Gastroesophageal sphincter (tissue), 4 donors: ENCODE results near the gene TMEM138. TPM values are rescaled to one million over a fixed set of nuclear protein-coding genes. Genes with fewer than 3 reads are reported as not detected.
A peak's percentile ranks its signal among the peaks of the same experiment; 100 is the strongest.

Source experiments
- ATAC-seq: fragments of 150-250 bp; one replicate; pipeline ENCODE4 v1.9.1; 2016; ENCODE audit warnings: mild to moderate bottlenecking, moderate library complexity
- H3K27ac ChIP-seq, 4 donors: fragments of 200-600 bp; sonication (generic) in 3 of 4; 1 replicate in 3 of 4; 2 replicates in 1 of 4; pipeline ENCODE4 v1.5.1; 2016 to 2019
- H3K27me3 ChIP-seq: fragments of 200-600 bp; sonication (generic); one replicate; pipeline ENCODE4 v1.5.1; 2019
- H3K36me3 ChIP-seq, 2 donors: fragments of 200-600 bp; sonication (generic); one replicate each; pipeline ENCODE4 v1.5.1; 2019; ENCODE audit warnings: control low read depth in 1 of 2
- H3K4me1 ChIP-seq, 3 donors: fragments of 200-600 bp; sonication (generic); 1 replicate in 2 of 3; 2 replicates in 1 of 3; pipeline ENCODE4 v1.5.1; 2016 to 2019; ENCODE audit warnings: control low read depth in 2 of 3
- H3K4me3 ChIP-seq, 2 donors: fragments of 200-600 bp; sonication (generic); one replicate each; pipeline ENCODE4 v1.5.1; 2019; ENCODE audit warnings: mild to moderate bottlenecking in 1 of 2, moderate library complexity in 1 of 2
- H3K9me3 ChIP-seq, 3 donors: fragments of 200-600 bp; sonication (generic); one replicate each; pipeline ENCODE4 v1.5.1; 2017 to 2019; ENCODE audit warnings: control low read depth in 2 of 3
- EP300 ChIP-seq: sonication (generic); formaldehyde crosslinking; IDR thresholded peaks from one replicate; pipeline ENCODE4 v1.6.1; 2017; ENCODE audit warnings: antibody characterized with exemption, mild to moderate bottlenecking
- POLR2A ChIP-seq, 2 donors: fragments of 450-650 bp; IDR thresholded peaks; one replicate each; pipeline ENCODE4 v1.6.1; 2017; ENCODE audit warnings: antibody characterized with exemption in 2 of 2, mild to moderate bottlenecking in 2 of 2, moderate library complexity in 1 of 2
- POLR2AphosphoS5 ChIP-seq: sonication (generic); formaldehyde crosslinking; IDR thresholded peaks from one replicate; pipeline ENCODE4 v1.6.1; 2017; ENCODE audit warnings: antibody characterized with exemption
- WGBS, 2 donors: methylation state at CpG; one replicate each; pipeline ENCODE4 v1.1.5; 2018; ENCODE audit warnings: low coverage in 1 of 2; 5-methylcytosine and 5-hydroxymethylcytosine counted together
- total RNA-seq, 4 donors: library from RNA; depleted of rRNA; stranded (reverse); fragments of >200 nt; gene quantifications; one replicate each; pipeline ENCODE4 v1.1.0, GENCODE V29; 2016
- TF ChIP-seq, protein P1 (sequence below), 4 experiments: fragments of 200-600 bp in 2 of 4; fragments of 450-650 bp in 2 of 4; sonication (generic) in 1 of 4; IDR thresholded peaks; one replicate each; pipeline ENCODE4 v1.5.1; 2017 to 2019; ENCODE audit warnings: antibody characterized with exemption in 4 of 4, mild to moderate bottlenecking in 2 of 4, moderate library complexity in 2 of 4

The TMEM138 gene
- total RNA-seq, 4 donors from 2014 or later, result 18.3 to 37.0 (median 21.7) TPM

DNA sequence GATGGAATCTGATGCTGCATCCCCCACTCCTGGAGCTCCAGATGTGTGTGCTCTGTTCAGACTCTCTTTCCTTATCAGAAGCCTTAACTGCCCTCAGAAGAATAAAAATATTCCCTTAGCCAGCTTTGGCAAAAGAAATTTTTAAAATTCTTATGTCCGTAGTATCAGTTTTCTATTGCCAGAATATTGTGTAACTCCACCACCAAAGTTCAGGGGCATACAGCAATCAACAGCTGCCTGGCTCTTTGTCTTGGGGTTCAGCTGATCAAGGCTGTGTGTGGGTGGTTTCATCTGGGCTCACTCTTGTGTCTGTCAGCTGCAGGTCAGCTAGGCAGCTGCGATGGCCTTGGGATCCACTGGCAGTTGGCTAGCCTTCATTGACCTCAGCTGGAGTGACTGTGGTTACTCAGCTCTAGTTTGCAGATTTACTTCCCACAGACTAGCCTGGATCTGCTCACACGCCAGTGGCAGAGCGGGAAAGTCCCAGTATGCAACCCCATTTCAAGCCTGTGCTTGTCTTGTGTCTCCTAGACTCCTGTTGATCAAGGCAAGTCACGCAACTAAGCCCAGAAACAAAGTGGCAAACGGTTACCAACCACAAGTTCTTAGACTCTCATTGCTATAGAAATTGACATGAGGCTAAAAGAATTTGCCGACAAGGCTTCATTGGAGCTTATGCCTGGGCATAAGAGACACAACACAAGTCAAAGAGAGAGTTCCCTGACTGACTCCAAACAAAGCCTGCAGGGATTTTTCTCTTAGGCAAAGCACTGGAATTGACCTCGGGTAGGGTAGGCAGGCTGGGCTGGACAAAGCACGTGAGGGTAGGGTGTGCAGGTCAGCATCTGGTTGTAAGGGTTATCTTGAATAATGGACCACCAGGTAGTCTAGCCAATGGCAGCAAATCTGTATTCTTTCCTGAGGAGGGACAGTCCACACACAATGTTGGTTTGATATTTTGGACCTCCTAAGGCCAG lies 7.5 kb downstream of the TMEM138 start:
- ATAC-seq, result peak; percentile 91
- peaks cover 0 to 70% of the 10 kb centered on the region in 2 donors for H3K36me3 ChIP-seq
- H3K27ac ChIP-seq, result no peak overlapping the region
- no peak for TF ChIP-seq EP300
- peak; percentile 51 for TF ChIP-seq POLR2AphosphoS5
- TF ChIP-seq, protein P1, sequence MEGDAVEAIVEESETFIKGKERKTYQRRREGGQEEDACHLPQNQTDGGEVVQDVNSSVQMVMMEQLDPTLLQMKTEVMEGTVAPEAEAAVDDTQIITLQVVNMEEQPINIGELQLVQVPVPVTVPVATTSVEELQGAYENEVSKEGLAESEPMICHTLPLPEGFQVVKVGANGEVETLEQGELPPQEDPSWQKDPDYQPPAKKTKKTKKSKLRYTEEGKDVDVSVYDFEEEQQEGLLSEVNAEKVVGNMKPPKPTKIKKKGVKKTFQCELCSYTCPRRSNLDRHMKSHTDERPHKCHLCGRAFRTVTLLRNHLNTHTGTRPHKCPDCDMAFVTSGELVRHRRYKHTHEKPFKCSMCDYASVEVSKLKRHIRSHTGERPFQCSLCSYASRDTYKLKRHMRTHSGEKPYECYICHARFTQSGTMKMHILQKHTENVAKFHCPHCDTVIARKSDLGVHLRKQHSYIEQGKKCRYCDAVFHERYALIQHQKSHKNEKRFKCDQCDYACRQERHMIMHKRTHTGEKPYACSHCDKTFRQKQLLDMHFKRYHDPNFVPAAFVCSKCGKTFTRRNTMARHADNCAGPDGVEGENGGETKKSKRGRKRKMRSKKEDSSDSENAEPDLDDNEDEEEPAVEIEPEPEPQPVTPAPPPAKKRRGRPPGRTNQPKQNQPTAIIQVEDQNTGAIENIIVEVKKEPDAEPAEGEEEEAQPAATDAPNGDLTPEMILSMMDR (IDR thresholded peaks at IDR 0.05), result no peak
- TF ChIP-seq POLR2A (IDR thresholded peaks at IDR 0.05), result no peak
- peaks cover 0 to 7% (median 0%) of the 10 kb centered on the region in 3 donors for H3K4me1 ChIP-seq
- 75 to 82% methylated on average over 4 of the region's 9 CpGs for whole genome bisulfite sequencing, 2 donors
- H3K9me3 ChIP-seq, result no peaks in the 10 kb centered on the region
- no peak overlapping the region for H3K4me3 ChIP-seq
- no peaks in the 10 kb centered on the region for H3K27me3 ChIP-seq

DNA sequence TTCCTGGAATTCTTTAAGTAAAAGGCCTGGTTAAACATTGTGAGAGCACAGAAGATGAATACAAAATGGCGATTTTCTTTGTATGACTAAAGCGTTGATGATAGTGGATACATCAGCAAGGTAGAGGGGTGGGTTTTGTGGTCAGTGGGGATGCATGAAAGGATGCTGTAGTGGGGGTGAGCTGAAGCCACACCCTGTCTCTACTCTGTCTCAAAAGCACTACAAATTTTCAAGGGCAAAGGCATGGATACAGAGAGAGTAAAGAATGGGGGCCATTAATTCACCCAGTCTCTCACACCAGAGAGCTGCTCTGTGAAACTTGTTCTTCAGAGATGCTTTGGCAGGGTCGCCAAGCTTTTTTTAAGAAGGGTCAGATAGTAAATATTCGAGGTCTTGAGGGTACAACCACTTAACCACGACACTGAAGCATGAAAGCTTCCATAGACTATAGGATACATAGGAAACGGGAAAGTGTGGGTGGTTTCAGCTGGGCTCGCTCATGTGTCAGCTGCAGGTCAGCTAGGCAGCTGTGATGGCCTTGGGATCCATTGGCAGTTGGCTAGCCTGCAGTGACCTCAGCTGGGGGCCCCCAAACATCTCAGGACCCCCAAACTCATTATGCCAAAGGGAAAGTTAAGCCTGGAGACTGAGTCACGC lies 8.3 kb downstream of the TMEM138 start:
- H3K4me1 ChIP-seq, result peaks cover 0 to 7% (median 0%) of the 10 kb centered on the region in 3 donors
- H3K36me3 ChIP-seq, result peaks cover 0 to 67% of the 10 kb centered on the region in 2 donors
- WGBS, 2 donors, result 84 to 88% methylated on average over 5 to 8 of the region's 8 CpGs
- TF ChIP-seq, protein P1 (IDR thresholded peaks at IDR 0.05), result no peak
- no peak for TF ChIP-seq POLR2AphosphoS5
- TF ChIP-seq POLR2A (IDR thresholded peaks at IDR 0.05), result no peak
- TF ChIP-seq EP300, result no peak
- no peaks in the 10 kb centered on the region for H3K27me3 ChIP-seq
- no peak overlapping the region for H3K4me3 ChIP-seq
- no peak overlapping the region for H3K27ac ChIP-seq
- ATAC-seq, result no peak
- no peaks in the 10 kb centered on the region for H3K9me3 ChIP-seq

DNA sequence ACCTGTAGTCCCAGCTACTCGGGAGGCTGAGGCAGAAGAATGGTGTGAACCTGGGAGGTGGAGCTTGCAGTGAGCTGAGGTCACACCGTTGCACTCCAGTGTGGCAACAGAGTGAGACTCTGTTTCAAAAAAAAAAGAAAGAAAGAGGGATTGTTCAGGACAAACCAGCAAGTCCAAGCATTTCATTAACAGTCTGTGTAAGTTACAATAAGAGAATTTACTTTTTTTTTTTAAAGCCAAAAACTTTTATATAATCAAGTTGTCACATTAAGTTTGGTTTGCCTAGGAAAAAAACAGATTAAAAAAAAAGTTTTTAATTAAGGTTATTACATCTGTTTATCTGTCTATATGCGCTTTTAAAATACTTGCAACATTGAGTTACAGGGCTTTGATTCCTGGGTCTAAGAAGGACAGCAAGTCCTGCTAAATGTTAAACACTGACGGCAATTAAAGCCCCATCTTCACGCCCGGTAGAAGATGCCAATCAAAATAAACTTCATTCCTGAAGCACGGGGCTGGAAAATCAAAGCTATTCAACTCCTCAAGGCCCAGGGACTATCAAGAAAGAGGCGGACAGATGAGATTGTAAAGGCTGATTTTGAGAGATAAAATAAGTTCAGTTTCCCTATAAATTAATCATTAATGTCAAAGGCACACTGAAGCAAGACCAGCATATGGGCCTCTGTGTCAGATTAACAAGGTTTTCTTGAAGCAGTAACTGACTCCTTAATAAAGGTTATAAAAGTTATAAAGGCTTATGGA lies 10.7 kb downstream of the TMEM138 start:
- Histone ChIP-seq H3K27ac (no peak overlapping the region), H3K4me1 (peaks cover 0 to 7% (median 0%) of the 10 kb centered on the region in 3 donors), H3K36me3 (peaks cover 0 to 61% of the 10 kb centered on the region in 2 donors), H3K27me3 (no peaks in the 10 kb centered on the region), H3K9me3 (no peaks in the 10 kb centered on the region), H3K4me3 (no peak overlapping the region)
- WGBS, 2 donors, result 60 to 80% methylated on average over 7 to 8 of the region's 8 CpGs
- no peak for ATAC-seq
- TF ChIP-seq, protein P1 (IDR thresholded peaks at IDR 0.05), result no peak
- TF ChIP-seq POLR2AphosphoS5 (no peak), POLR2A (IDR thresholded peaks at IDR 0.05) (no peak), EP300 (no peak)

DNA sequence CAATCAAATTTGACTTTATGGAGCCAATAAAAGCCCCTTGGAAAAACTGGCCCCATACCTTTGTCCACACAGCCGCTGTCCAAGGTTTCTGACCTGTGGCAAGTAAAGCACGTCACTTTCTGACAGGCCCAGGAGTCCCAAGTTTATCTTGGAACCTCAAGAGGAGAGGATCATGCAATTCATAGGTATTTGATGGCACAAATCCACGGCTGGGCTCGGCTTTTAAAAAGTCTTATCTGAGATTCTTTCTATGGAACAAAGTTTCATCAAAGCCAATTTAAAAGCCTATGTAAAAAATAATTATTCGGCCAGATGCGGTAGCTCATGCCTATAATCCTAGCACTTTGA lies 13.6 kb downstream of the TMEM138 start:
- no peak overlapping the region for H3K4me3 ChIP-seq
- WGBS, 2 donors, result 88 to 95% methylated on average over 4 to 6 of the region's 6 CpGs
- no peak overlapping the region for H3K27ac ChIP-seq
- peaks cover 0 to 9% (median 4%) of the 10 kb centered on the region in 3 donors for H3K4me1 ChIP-seq
- ATAC-seq, result no peak
- TF ChIP-seq EP300, result no peak
- TF ChIP-seq POLR2A (IDR thresholded peaks at IDR 0.05), result no peak
- TF ChIP-seq, protein P1 (IDR thresholded peaks at IDR 0.05), result no peak
- no peak for TF ChIP-seq POLR2AphosphoS5
- peaks cover 0 to 32% of the 10 kb centered on the region in 2 donors for H3K36me3 ChIP-seq
- H3K27me3 ChIP-seq, result no peaks in the 10 kb centered on the region
- H3K9me3 ChIP-seq, result no peaks in the 10 kb centered on the region
